ENCODE results near the gene TMEM35B. TPM values are rescaled to one million over a fixed set of nuclear protein-coding genes. Genes with fewer than 3 reads are reported as not detected.

Gene TMEM35B
- total and polyA plus RNA-seq, 4 donors = 31.3 to 68.4 (median 42.9) TPM

DNA sequence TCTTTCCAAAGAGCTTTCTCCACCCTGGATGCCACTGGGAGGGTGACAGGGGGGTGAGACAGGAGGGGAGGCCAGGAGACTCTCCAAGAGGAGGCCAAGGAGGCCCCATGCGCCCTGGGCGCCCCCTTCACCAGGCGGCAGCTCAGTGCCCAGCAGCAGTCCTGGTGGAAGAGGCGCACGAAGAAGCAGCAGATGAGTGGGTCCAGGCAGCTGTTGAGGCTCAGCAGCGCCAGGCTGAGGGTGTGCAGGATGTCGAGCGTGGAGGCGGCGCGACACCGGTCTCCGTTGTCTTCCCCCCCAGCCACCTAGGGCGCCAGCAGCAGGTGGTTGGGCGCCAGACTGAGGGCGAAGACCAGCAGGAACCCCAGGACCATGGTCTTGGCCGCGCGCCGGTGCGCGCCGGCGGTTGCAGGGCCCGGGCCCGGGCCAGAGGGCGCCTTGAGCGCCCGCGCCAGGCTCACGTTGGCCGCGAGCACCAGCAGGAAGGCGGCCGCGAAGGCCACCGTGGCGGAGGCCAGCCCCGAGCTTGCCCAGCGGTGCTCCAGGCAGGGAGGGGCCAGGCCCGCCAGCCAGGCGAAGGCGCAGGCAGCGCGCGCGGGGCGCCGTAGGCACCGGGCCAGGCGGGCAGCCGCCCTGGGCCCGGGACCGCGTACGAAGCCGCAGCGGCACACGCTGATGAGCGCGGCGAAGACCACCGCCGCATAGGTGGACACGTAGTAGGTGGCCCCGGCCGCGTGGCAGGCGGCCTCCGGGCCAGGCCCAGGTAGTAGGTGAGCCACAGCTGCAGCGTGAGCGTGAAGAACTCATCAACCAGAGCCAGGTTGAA lies 8.6 kb downstream of the TMEM35B start:
- peaks cover 0 to 5% (median 0%) of the 10 kb centered on the region in 3 donors for H3K27me3 ChIP-seq (ENCODE audit: control insufficient read depth in 3 of 3, insufficient read depth in 3 of 3, low read length in 2 of 3)
- peaks cover 0 to 8% (median 4%) of the 10 kb centered on the region in 4 donors for H3K36me3 ChIP-seq (ENCODE audit: control insufficient read depth in 4 of 4, insufficient read depth in 4 of 4, low read length in 4 of 4)
- WGBS, 2 donors = 82 to 83% methylated on average over 70 to 72 of the region's 72 CpGs
- H3K27ac ChIP-seq (ENCODE audit: low read depth in 1 of 2, low read length in 1 of 2) = no peak overlapping the region
- no peak overlapping the region for H3K9ac ChIP-seq (ENCODE audit: insufficient read depth in 1 of 2, low read length in 2 of 2)
- H3K4me3 ChIP-seq = no peak overlapping the region
- DNase-seq = no peak
- ATAC-seq (ENCODE audit: insufficient read depth, low FRiP score) = no peak
- TF ChIP-seq, protein P1, sequence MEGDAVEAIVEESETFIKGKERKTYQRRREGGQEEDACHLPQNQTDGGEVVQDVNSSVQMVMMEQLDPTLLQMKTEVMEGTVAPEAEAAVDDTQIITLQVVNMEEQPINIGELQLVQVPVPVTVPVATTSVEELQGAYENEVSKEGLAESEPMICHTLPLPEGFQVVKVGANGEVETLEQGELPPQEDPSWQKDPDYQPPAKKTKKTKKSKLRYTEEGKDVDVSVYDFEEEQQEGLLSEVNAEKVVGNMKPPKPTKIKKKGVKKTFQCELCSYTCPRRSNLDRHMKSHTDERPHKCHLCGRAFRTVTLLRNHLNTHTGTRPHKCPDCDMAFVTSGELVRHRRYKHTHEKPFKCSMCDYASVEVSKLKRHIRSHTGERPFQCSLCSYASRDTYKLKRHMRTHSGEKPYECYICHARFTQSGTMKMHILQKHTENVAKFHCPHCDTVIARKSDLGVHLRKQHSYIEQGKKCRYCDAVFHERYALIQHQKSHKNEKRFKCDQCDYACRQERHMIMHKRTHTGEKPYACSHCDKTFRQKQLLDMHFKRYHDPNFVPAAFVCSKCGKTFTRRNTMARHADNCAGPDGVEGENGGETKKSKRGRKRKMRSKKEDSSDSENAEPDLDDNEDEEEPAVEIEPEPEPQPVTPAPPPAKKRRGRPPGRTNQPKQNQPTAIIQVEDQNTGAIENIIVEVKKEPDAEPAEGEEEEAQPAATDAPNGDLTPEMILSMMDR (IDR thresholded peaks at IDR 0.05; ENCODE audit: control extremely low read depth, extremely low read depth) = no peak
- peaks cover 0 to 3% (median 0%) of the 10 kb centered on the region in 5 donors for H3K4me1 ChIP-seq (ENCODE audit: control insufficient read depth in 5 of 5, insufficient read depth in 5 of 5, low read length in 5 of 5)
- no peaks in the 10 kb centered on the region for H3K9me3 ChIP-seq (ENCODE audit: control insufficient read depth in 4 of 4, insufficient read depth in 3 of 4, low read length in 3 of 4)

DNA sequence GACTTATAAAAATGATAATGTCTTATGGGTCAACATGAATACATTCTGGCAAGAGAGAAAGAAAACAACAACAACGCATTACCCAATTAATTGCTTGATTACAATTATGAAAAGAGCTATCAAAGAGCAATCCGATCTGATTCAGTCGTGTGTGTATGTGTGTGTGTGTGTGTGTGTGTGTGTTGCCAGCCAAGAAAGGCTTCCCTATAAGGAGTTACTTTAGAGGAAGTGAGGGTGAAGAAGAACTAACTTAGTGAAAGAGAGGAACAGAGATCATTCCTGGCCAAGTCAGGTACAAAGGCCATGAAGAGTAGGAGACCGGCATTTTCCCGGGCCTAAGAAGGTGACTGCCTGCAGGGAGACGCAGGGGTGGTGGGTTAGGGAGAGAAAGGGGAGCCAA lies 9.4 kb downstream of the TMEM35B start:
- H3K4me1 ChIP-seq (ENCODE audit: control insufficient read depth in 5 of 5, insufficient read depth in 5 of 5, low read length in 5 of 5) = peaks cover 0 to 5% (median 0%) of the 10 kb centered on the region in 5 donors
- H3K36me3 ChIP-seq (ENCODE audit: control insufficient read depth in 4 of 4, insufficient read depth in 4 of 4, low read length in 4 of 4) = peaks cover 0 to 8% (median under 1%) of the 10 kb centered on the region in 4 donors
- no peaks in the 10 kb centered on the region for H3K9me3 ChIP-seq (ENCODE audit: control insufficient read depth in 4 of 4, insufficient read depth in 3 of 4, low read length in 3 of 4)
- no peak for ATAC-seq (ENCODE audit: insufficient read depth, low FRiP score)
- TF ChIP-seq, protein P1 (IDR thresholded peaks at IDR 0.05; ENCODE audit: control extremely low read depth, extremely low read depth) = no peak
- H3K4me3 ChIP-seq = no peak overlapping the region
- 83 to 85% methylated on average over 6 of the region's 6 CpGs for WGBS, 2 donors
- no peak for DNase-seq
- no peak overlapping the region for H3K27ac ChIP-seq (ENCODE audit: low read depth in 1 of 2, low read length in 1 of 2)
- H3K9ac ChIP-seq (ENCODE audit: insufficient read depth in 1 of 2, low read length in 2 of 2) = no peak overlapping the region
- peaks cover 0 to 5% (median 0%) of the 10 kb centered on the region in 3 donors for H3K27me3 ChIP-seq (ENCODE audit: control insufficient read depth in 3 of 3, insufficient read depth in 3 of 3, low read length in 2 of 3)

- peaks cover 0 to 8% (median 0%) of the 10 kb centered on the region in 4 donors for H3K36me3 ChIP-seq (ENCODE audit: control insufficient read depth in 4 of 4, insufficient read depth in 4 of 4, low read length in 4 of 4)
- TF ChIP-seq, protein P1 (IDR thresholded peaks at IDR 0.05; ENCODE audit: control extremely low read depth, extremely low read depth) = no peak
- DNase-seq (no peak), ATAC-seq (ENCODE audit: insufficient read depth, low FRiP score) (no peak)
- H3K9ac ChIP-seq (ENCODE audit: insufficient read depth in 1 of 2, low read length in 2 of 2) = no peak overlapping the region
- H3K9me3 ChIP-seq (ENCODE audit: control insufficient read depth in 4 of 4, insufficient read depth in 3 of 4, low read length in 3 of 4) = no peaks in the 10 kb centered on the region
- H3K4me1 ChIP-seq (ENCODE audit: control insufficient read depth in 5 of 5, insufficient read depth in 5 of 5, low read length in 5 of 5) = peaks cover 0 to 5% (median 0%) of the 10 kb centered on the region in 5 donors
- no peak overlapping the region for H3K4me3 ChIP-seq
- 75 to 92% methylated on average over 3 of the region's 3 CpGs for WGBS, 2 donors
- peaks cover 0 to 5% (median 0%) of the 10 kb centered on the region in 3 donors for H3K27me3 ChIP-seq (ENCODE audit: control insufficient read depth in 3 of 3, insufficient read depth in 3 of 3, low read length in 2 of 3)
- no peak overlapping the region for H3K27ac ChIP-seq (ENCODE audit: low read depth in 1 of 2, low read length in 1 of 2)
These were observed 9.8 kb downstream of the TMEM35B start for GRCh38 chr1:34975338-34975737.

Measured in lung (tissue), 12 donors.